Activated naive CD4-positive, alpha-beta T cell treated with anti-CD3 and anti-CD28 coated beads for 36 hours (primary cell): ENCODE data around the gene GRIN3A. TPM values are rescaled to one million over a fixed set of nuclear protein-coding genes. Genes with fewer than 3 reads are reported as not detected.

Experiments
- CTCF ChIA-PET: fragments of 350-600 bp; sonication (Branson Sonifier 250); formaldehyde crosslinking; loops from one replicate; lab custom pipeline; 2021; ENCODE audit warnings: antibody characterized with exemption; lab: Charles Lee
- DNase-seq: peaks from one replicate; pipeline ENCODE4 v3.0.0-alpha.2; 2020
- H3K27ac Mint-ChIP-seq: one replicate; pipeline ENCODE4 v1.8.0; 2021; ENCODE audit warnings: mild to moderate bottlenecking, mixed read lengths
- H3K27me3 Mint-ChIP-seq: one replicate; pipeline ENCODE4 v1.8.0; 2021; ENCODE audit warnings: low read depth, mixed read lengths
- H3K36me3 Mint-ChIP-seq: one replicate; pipeline ENCODE4 v1.8.0; 2021; ENCODE audit warnings: low read depth, mixed read lengths
- H3K4me1 Mint-ChIP-seq: one replicate; pipeline ENCODE4 v1.8.0; 2021; ENCODE audit warnings: low read depth, mixed read lengths
- H3K4me3 Mint-ChIP-seq: one replicate; pipeline ENCODE4 v1.8.0; 2021; ENCODE audit warnings: mild to moderate bottlenecking, moderate library complexity, mixed read lengths
- H3K9me3 Mint-ChIP-seq: one replicate; pipeline ENCODE4 v1.8.0; 2021; ENCODE audit warnings: mixed read lengths
- intact Hi-C: fragments of 100-400 bp; cut with micrococcal nuclease; formaldehyde crosslinking; loops from one replicate; pipeline ENCODE4 v1.15.1; 2023
- total RNA-seq, 2 experiments: library from RNA; stranded (reverse); gene quantifications; one replicate each; pipeline ENCODE4 v1.2.3, GENCODE V29; 2021

Gene GRIN3A
- total RNA-seq, 2 experiments from 2014 or later = not detected

DNA sequence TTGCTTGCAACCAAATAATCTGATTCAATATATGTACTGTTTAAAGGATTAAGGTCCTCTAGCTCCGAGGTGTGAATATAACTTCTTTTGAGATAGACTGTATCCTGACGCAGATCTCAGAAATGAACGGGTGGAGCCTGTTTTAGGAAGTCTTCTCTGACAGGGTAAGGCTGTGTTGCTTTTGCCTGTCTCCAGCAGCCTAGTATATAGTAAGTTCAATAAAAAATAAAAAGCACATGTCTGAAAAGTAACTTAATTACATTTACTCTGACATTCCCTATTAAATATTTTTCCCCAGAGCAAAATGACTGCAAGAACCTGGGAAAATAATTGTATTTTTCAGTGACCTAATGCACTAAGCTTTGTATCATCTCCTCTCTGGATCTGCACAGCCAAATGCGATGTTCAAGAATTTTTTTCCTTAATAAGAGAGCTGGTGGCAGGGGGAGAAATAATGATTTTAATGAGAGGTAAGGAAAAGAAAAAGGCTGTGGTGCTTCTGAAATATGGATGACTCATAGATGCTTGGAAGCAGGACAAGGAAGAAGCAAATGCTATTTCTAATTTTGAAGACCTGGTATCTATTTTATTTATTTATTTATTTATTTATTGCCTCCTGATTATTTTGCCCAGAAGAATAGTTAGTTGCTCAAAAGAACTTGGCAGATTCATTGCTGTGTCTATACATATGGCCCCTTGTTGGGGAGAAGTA, 151.0 kb downstream of the GRIN3A start:
- H3K4me3 Mint-ChIP-seq = no peak overlapping the region
- H3K27ac Mint-ChIP-seq = no peak overlapping the region
- H3K9me3 Mint-ChIP-seq = no peaks in the 10 kb centered on the region
- peaks cover 7% of the 10 kb centered on the region for H3K4me1 Mint-ChIP-seq
- no peaks in the 10 kb centered on the region for H3K27me3 Mint-ChIP-seq
- CTCF ChIA-PET = no interaction called here
- no peak for DNase-seq
- no peaks in the 10 kb centered on the region for H3K36me3 Mint-ChIP-seq
- intact Hi-C loops = no loop called here

DNA sequence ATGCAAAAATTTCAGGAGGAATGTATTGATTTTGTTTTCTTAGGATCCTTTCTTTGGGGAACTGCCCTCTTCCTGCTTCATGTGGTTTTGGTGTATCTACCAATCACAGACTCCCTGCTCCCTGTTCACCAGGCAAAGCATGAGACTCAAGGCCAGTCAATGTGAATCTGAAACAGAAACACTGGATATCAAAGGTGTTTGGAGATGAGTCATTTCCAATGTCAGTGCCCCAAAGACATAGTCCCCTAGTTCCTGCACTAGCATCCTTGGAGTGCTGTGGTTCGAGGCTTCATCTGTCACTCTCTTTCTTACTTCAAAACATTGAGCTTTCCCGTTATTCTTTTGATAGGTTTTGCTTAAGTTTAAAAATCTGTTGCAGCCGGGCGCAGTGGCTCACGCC, 151.8 kb downstream of the GRIN3A start:
- CTCF ChIA-PET = no interaction called here
- Mint-ChIP-seq H3K27ac (no peak overlapping the region), H3K4me3 (no peak overlapping the region), H3K9me3 (no peaks in the 10 kb centered on the region), H3K4me1 (peaks cover 7% of the 10 kb centered on the region), H3K36me3 (no peaks in the 10 kb centered on the region), H3K27me3 (no peaks in the 10 kb centered on the region)
- intact Hi-C loops = loop anchor here (1.0 kb wide), 1 partner anchor 19 kb away; no protein-coding TSS in a partner anchor
- peak; percentile 32 for DNase-seq

DNA sequence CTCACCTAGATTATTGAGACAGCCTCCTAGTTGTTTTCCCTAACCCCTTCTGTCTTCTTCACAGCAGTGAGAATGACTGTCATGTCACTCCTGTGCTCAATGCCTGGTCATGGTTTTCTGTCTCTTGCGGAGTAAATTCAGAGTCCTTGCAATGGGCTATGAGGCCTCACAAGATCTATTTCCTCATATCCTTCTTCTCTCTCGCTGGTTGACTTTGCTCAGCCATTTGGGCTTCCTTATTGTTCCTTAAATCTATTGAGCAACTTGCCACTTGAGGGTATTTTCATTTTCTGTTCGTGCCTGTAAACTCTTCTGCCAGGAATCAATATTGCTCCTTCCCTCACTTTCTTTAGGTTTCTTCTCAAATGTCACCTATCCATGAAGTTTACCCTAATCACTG, 152.7 kb downstream of the GRIN3A start:
- no peak overlapping the region for H3K4me3 Mint-ChIP-seq
- no peaks in the 10 kb centered on the region for H3K36me3 Mint-ChIP-seq
- CTCF ChIA-PET = no interaction called here
- intact Hi-C loops = loop anchor here (1.0 kb wide), 1 partner anchor 18 kb away; no protein-coding TSS in a partner anchor
- DNase-seq = no peak
- no peak overlapping the region for H3K27ac Mint-ChIP-seq
- H3K4me1 Mint-ChIP-seq = peaks cover 7% of the 10 kb centered on the region
- H3K9me3 Mint-ChIP-seq = no peaks in the 10 kb centered on the region
- H3K27me3 Mint-ChIP-seq = no peaks in the 10 kb centered on the region

DNA sequence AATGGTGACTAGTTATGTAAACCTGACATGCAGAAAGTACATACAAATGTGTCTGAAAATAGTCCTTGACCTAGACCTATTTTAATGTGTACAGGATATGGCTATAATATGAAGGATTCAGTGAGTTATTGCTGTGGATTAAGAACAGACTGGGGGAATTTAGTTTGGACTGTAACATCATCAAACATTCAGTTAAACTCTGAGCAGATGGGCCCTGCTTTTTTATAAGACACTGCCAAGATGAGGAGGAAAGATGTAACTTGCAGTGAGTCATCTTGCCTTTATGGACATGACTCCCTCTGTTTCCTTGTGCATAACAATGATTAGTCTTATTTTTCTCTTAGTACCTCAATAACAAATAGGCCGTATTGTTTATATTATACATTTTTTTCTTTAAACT, 155.9 kb downstream of the GRIN3A start:
- no peak overlapping the region for H3K4me3 Mint-ChIP-seq
- intact Hi-C loops = no loop called here
- no peaks in the 10 kb centered on the region for H3K27me3 Mint-ChIP-seq
- no peaks in the 10 kb centered on the region for H3K36me3 Mint-ChIP-seq
- no peak overlapping the region for H3K27ac Mint-ChIP-seq
- peaks cover 7% of the 10 kb centered on the region for H3K4me1 Mint-ChIP-seq
- no peaks in the 10 kb centered on the region for H3K9me3 Mint-ChIP-seq
- CTCF ChIA-PET = no interaction called here
- no peak for DNase-seq

DNA sequence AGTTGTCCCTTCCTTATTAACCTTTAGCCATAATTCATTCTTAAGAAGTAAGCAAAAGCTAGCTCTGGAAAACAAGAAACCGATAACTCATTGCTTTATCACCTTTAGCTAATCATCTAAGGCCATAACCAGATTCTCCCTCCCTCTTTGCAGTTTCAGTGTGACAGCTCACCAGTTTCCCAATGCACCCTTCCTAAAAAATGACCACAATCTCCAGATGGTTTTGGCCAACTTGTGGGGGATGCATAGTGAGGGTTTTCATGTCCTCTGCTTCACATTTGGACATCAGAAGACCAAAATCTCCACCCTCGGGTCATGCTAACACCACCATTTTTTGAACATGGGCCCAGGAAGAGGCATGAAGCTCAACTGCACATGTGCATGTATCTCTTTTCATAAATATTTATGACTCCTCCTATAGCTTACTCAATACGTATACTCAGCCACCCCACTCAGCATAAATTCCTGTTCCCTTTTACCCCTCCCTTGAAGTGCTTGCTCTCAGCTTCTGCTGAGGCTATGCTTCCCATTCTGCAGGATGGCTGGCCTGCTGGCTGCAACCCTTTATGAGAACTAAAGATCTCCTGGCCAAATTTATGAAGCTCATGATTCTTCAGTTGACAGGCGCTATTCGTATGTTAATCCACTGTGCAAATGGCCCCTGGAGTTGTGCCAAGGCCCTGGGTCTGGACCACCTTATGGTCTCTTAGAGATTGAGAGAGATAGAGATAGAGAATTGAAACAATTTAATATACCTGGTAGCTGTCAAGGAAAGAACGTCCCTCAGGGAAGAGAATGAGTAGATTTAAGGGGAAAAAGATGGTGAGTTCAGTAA, 158.5 kb downstream of the GRIN3A start:
- Mint-ChIP-seq H3K27me3 (no peaks in the 10 kb centered on the region), H3K27ac (no peak overlapping the region), H3K4me1 (peaks cover under 1% of the 10 kb centered on the region), H3K4me3 (no peak overlapping the region), H3K36me3 (no peaks in the 10 kb centered on the region), H3K9me3 (no peaks in the 10 kb centered on the region)
- CTCF ChIA-PET = interaction anchor here (0.6 to 0.9 kb wide), 2 partner anchors 58 to 88 kb away, joined by 3 to 4 read pairs; no protein-coding TSS in a partner anchor
- intact Hi-C loops = no loop called here
- no peak for DNase-seq

DNA sequence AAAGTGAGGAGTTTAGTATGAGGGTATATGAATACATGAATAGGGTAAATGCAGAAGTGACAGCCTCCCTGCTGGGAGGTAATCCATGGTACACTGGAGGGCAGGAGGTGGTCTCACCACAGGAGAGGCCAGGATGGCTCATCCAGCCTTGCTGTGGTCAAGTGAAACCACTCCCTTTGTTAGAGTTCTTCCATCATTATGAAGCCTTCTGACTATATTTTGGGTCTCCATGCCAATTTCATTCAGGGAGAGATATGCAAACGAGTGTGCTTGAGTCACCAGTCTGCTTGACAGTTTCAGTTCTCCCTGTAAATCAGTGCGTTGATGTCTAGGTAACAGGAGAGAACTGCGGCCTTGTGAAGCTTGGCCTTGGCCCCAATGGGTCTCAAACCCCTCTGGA, 160.1 kb downstream of the GRIN3A start:
- H3K27me3 Mint-ChIP-seq = no peaks in the 10 kb centered on the region
- H3K4me1 Mint-ChIP-seq = peaks cover 16% of the 10 kb centered on the region
- intact Hi-C loops = no loop called here
- CTCF ChIA-PET = no interaction called here
- no peak for DNase-seq
- no peak overlapping the region for H3K4me3 Mint-ChIP-seq
- no peaks in the 10 kb centered on the region for H3K9me3 Mint-ChIP-seq
- H3K36me3 Mint-ChIP-seq = no peaks in the 10 kb centered on the region
- H3K27ac Mint-ChIP-seq = no peak overlapping the region

DNA sequence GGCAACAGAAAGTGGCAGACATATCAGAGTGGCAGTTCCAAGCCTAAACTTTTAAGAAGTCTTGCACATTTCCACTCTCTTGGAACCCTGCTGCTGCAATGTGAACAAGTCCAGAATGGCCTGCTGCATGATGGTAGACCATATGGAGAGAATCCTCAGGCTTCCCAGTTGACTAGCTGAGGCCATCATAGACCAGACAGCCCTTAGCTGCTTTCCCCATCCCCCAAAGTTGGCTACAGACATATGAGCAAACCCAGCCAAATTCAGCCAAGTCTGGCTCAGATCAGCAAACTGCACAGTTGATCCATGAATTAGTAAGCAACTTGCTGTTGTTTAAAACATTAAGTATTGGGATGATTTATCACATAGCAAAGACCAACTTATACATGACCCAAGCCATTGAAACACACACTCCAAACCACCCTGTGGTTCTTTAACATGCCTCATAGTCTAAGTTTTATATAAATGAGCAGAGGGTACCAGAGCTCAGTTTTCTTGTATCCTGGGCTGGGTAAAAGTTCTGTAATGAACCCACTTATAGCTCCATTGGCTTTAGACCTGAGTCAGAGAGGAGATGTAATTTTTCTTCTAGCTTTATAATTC, 163.6 kb downstream of the GRIN3A start:
- intact Hi-C loops = no loop called here
- peaks cover 4% of the 10 kb centered on the region for H3K36me3 Mint-ChIP-seq
- CTCF ChIA-PET = no interaction called here
- no peak for DNase-seq
- no peaks in the 10 kb centered on the region for H3K9me3 Mint-ChIP-seq
- H3K27me3 Mint-ChIP-seq = no peaks in the 10 kb centered on the region
- no peak overlapping the region for H3K4me3 Mint-ChIP-seq
- peaks cover 51% of the 10 kb centered on the region for H3K4me1 Mint-ChIP-seq
- no peak overlapping the region for H3K27ac Mint-ChIP-seq

DNA sequence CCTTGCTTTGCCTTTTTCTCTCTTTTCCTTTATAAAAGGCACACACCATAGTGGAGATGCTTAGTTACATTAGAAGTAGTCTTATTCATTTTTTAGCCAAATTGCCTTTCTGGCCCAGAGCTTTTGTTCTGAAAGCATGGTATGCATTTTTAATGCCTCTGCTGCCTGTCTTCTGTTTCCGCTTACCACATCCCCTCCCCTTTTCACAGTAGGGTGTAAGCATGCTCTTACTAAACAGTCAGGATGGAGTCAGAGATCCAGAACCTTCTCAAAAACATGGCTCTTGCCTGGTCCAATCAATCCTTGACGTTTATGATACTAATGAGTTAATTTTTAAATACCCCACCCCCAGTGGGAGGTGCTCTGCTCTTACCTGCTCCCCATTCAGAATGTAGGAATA, 166.1 kb downstream of the GRIN3A start:
- Mint-ChIP-seq H3K4me3 (no peak overlapping the region), H3K27ac (peak overlapping the region; percentile 85), H3K4me1 (peaks cover 75% of the 10 kb centered on the region), H3K36me3 (peaks cover 15% of the 10 kb centered on the region), H3K27me3 (no peaks in the 10 kb centered on the region), H3K9me3 (no peaks in the 10 kb centered on the region)
- intact Hi-C loops = no loop called here
- CTCF ChIA-PET = interaction anchor here (1.2 to 1.5 kb wide), 3 partner anchors 16 to 123 kb away, joined by 3 to 7 read pairs (median 3); no protein-coding TSS in a partner anchor
- peak; percentile 32 for DNase-seq

DNA sequence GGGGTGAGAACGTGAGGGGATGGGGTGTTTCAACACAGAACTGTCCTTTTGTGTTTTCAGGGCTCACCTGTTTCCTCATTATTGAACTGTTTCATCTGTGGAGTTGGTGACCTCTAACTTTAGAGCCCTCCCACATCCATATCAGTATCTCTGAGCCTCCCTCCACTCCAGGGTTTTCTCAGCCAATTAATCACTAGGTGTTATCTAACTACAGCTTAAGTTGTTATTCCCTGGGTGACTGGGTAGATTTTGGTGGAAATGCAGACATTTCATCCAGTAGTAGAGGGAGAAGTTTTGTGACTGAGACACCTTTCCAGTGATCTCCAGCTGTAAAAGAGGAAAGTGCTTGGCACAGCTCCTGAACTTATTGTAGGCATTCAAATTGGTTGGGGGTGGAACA, 167.3 kb downstream of the GRIN3A start:
- CTCF ChIA-PET = no interaction called here
- Mint-ChIP-seq H3K4me1 (peaks cover 82% of the 10 kb centered on the region), H3K4me3 (no peak overlapping the region), H3K36me3 (peaks cover 21% of the 10 kb centered on the region), H3K27ac (peak overlapping the region; percentile 85), H3K9me3 (no peaks in the 10 kb centered on the region), H3K27me3 (no peaks in the 10 kb centered on the region)
- intact Hi-C loops = loop anchor here (2.0 kb wide), 1 partner anchor 172 kb away; the partner anchor contains the start of genes MRPL50 and ZNF189
- DNase-seq = no peak

DNA sequence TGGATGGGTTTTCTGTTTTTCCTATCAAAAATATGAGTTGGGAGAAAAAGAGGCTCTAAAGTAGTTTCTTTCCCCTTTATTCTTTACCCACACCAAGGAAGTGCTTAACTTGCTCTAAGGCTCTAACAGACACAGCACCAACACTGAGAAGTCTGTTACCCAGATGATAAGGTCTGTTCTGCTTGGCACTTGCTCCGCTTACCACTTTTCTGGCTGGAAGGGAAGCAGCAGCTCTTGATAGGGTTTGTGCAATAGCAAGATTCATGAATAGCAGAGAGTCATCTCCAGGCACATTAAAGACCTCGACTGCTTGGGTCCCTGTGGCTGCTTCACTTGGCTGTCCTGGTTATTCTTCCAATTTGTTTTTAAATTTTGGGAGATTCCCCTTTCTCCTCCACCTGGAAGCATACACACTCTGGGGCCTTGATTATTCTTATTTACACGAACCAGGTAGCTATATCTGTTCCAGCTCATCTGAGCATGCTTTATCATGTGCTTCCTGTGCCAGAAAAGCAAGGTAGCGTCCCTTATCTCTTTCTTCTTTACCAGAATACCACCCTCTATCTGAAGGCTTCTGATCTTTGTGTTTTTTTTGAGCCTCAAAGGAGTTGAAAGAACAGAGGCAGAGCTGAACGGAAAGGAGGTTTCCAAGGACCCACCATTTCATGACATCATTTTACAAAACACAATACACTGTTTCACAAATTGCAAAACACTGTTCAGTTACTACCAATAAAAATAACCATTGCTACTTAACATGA, 168.5 kb downstream of the GRIN3A start:
- no peaks in the 10 kb centered on the region for H3K27me3 Mint-ChIP-seq
- peak overlapping the region; percentile 3 for H3K4me3 Mint-ChIP-seq
- peak; percentile 31 for DNase-seq
- H3K9me3 Mint-ChIP-seq = no peaks in the 10 kb centered on the region
- CTCF ChIA-PET = interaction anchor here (0.5 kb wide), 1 partner anchor 169 kb away, joined by 3 read pairs; no protein-coding TSS in a partner anchor
- peaks cover 28% of the 10 kb centered on the region for H3K36me3 Mint-ChIP-seq
- intact Hi-C loops = loop anchor here (2.0 kb wide), 1 partner anchor 171 kb away; the partner anchor contains the start of genes MRPL50 and ZNF189
- H3K27ac Mint-ChIP-seq = peak overlapping the region; percentile 85
- peaks cover 82% of the 10 kb centered on the region for H3K4me1 Mint-ChIP-seq

DNA sequence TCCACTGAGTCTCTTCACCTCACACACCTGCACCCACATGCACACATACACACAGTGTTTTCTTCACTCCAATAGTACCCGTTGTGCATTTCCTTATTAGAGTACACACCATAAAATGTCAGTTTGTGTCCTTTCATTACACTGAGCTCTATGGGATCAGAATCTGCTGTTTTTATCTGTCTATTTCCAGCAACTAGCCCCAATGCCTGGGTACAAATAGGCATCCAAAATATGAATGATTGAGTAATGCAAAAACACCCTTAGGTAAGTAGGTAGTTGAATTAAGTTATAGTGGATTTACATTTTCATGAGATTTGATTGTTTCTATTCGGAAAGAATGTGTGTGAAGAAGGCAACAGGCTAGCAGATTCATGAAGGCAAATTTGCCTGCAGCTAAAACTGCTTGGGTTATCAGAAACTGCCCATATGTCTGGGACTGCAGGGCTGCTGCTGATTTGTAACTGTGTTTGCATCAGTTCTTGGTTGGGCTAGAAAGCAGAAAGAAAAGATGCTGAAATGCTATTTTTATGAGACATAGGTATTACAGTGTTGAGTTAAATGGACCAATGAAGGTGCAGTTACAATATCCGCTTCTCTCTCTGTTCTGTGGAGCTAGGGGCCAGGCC, 170.6 kb downstream of the GRIN3A start:
- intact Hi-C loops = loop anchor here (1.0 kb wide), 4 partner anchors 18 to 119 kb away; partner anchors contain the start of gene RNF20
- CTCF ChIA-PET = interaction anchor here (0.6 to 0.8 kb wide), 4 partner anchors 33 to 109 kb away, joined by 3 to 4 read pairs (median 3); no protein-coding TSS in a partner anchor
- peak overlapping the region; percentile 59 for H3K27ac Mint-ChIP-seq
- peaks cover 43% of the 10 kb centered on the region for H3K36me3 Mint-ChIP-seq
- peaks cover 61% of the 10 kb centered on the region for H3K4me1 Mint-ChIP-seq
- no peaks in the 10 kb centered on the region for H3K27me3 Mint-ChIP-seq
- no peaks in the 10 kb centered on the region for H3K9me3 Mint-ChIP-seq
- H3K4me3 Mint-ChIP-seq = no peak overlapping the region
- DNase-seq = no peak
